Activated T-cell treated with anti-CD3 and anti-CD28 coated beads, Interleukin-2, amount 50 U/mL, for 24 hours (primary cell): Measurements from ENCODE around the gene PBX1.

Experiments
- DNase-seq: peaks from one replicate; pipeline ENCODE4 v3.0.0-alpha.2; 2020
- H3K27ac Mint-ChIP-seq: 2 replicates; pipeline ENCODE4 v1.8.0; 2020; ENCODE audit warnings: mild to moderate bottlenecking, mixed read lengths
- H3K27me3 Mint-ChIP-seq: 2 replicates; pipeline ENCODE4 v1.8.0; 2020; ENCODE audit warnings: mixed read lengths
- H3K36me3 Mint-ChIP-seq: 2 replicates; pipeline ENCODE4 v1.8.0; 2020; ENCODE audit warnings: low read depth, mixed read lengths
- H3K4me1 Mint-ChIP-seq: 2 replicates; pipeline ENCODE4 v1.8.0; 2020; ENCODE audit warnings: low read depth, mixed read lengths
- H3K4me3 Mint-ChIP-seq: 2 replicates; pipeline ENCODE4 v1.8.0; 2020; ENCODE audit warnings: mild to moderate bottlenecking, moderate library complexity, mixed read lengths
- H3K9me3 Mint-ChIP-seq: 2 replicates; pipeline ENCODE4 v1.8.0; 2020; ENCODE audit warnings: mixed read lengths

PBX1 gene

GRCh38 chr1:164702664-164703063 is 143.7 kb downstream of the PBX1 start:
- no peak for DNase-seq
- no peaks in the 10 kb centered on the region for H3K4me1 Mint-ChIP-seq
- H3K36me3 Mint-ChIP-seq: no peaks in the 10 kb centered on the region
- H3K4me3 Mint-ChIP-seq: no peak overlapping the region
- no peaks in the 10 kb centered on the region for H3K27me3 Mint-ChIP-seq
- H3K9me3 Mint-ChIP-seq: no peaks in the 10 kb centered on the region
- no peak overlapping the region for H3K27ac Mint-ChIP-seq

- Mint-ChIP-seq H3K36me3 (no peaks in the 10 kb centered on the region), H3K4me1 (no peaks in the 10 kb centered on the region), H3K27me3 (no peaks in the 10 kb centered on the region), H3K4me3 (no peak overlapping the region), H3K27ac (no peak overlapping the region), H3K9me3 (no peaks in the 10 kb centered on the region)
- no peak for DNase-seq
Measured at GRCh38 chr1:164703463-164703862, 144.5 kb downstream of the PBX1 start.

GRCh38 chr1:164703960-164704411 is 145.0 kb downstream of the PBX1 start:
- Mint-ChIP-seq H3K4me3 (no peak overlapping the region), H3K9me3 (no peaks in the 10 kb centered on the region), H3K27me3 (no peaks in the 10 kb centered on the region), H3K36me3 (no peaks in the 10 kb centered on the region), H3K4me1 (no peaks in the 10 kb centered on the region), H3K27ac (no peak overlapping the region)
- no peak for DNase-seq

- H3K27ac Mint-ChIP-seq: no peak overlapping the region
- no peaks in the 10 kb centered on the region for H3K36me3 Mint-ChIP-seq
- H3K4me3 Mint-ChIP-seq: no peak overlapping the region
- no peaks in the 10 kb centered on the region for H3K9me3 Mint-ChIP-seq
- no peak for DNase-seq
- no peaks in the 10 kb centered on the region for H3K4me1 Mint-ChIP-seq
- no peaks in the 10 kb centered on the region for H3K27me3 Mint-ChIP-seq
Measured at GRCh38 chr1:164704954-164705353, 146.0 kb downstream of the PBX1 start.

- no peak overlapping the region for H3K4me3 Mint-ChIP-seq
- H3K9me3 Mint-ChIP-seq: no peaks in the 10 kb centered on the region
- no peak overlapping the region for H3K27ac Mint-ChIP-seq
- H3K4me1 Mint-ChIP-seq: no peaks in the 10 kb centered on the region
- DNase-seq: no peak
- no peaks in the 10 kb centered on the region for H3K27me3 Mint-ChIP-seq
- H3K36me3 Mint-ChIP-seq: no peaks in the 10 kb centered on the region
Measured at GRCh38 chr1:164706606-164706987, 147.6 kb downstream of the PBX1 start.

GRCh38 chr1:164707868-164708331 is 148.9 kb downstream of the PBX1 start:
- H3K4me1 Mint-ChIP-seq: no peaks in the 10 kb centered on the region
- H3K27me3 Mint-ChIP-seq: peaks cover 4% of the 10 kb centered on the region
- no peak overlapping the region for H3K27ac Mint-ChIP-seq
- no peak overlapping the region for H3K4me3 Mint-ChIP-seq
- DNase-seq: no peak
- no peaks in the 10 kb centered on the region for H3K9me3 Mint-ChIP-seq
- no peaks in the 10 kb centered on the region for H3K36me3 Mint-ChIP-seq

- Mint-ChIP-seq H3K27ac (no peak overlapping the region), H3K4me1 (no peaks in the 10 kb centered on the region)
Measured at GRCh38 chr1:164708596-164708995, 149.6 kb downstream of the PBX1 start.

GRCh38 chr1:164709126-164709525 is 150.1 kb downstream of the PBX1 start:
- Mint-ChIP-seq H3K27ac (no peak overlapping the region), H3K27me3 (peaks cover 4% of the 10 kb centered on the region), H3K9me3 (no peaks in the 10 kb centered on the region), H3K4me1 (no peaks in the 10 kb centered on the region), H3K4me3 (no peak overlapping the region), H3K36me3 (no peaks in the 10 kb centered on the region)
- DNase-seq: no peak

More at GRCh38 chr1:164708596-164708995, 149.6 kb downstream of the PBX1 start:
- peaks cover 4% of the 10 kb centered on the region for H3K27me3 Mint-ChIP-seq
- H3K4me3 Mint-ChIP-seq: no peak overlapping the region
- H3K36me3 Mint-ChIP-seq: no peaks in the 10 kb centered on the region
- H3K9me3 Mint-ChIP-seq: no peaks in the 10 kb centered on the region
- no peak for DNase-seq

GRCh38 chr1:164709541-164710278 is 150.7 kb downstream of the PBX1 start:
- H3K4me1 Mint-ChIP-seq: no peaks in the 10 kb centered on the region
- no peak overlapping the region for H3K27ac Mint-ChIP-seq
- H3K27me3 Mint-ChIP-seq: peaks cover 4% of the 10 kb centered on the region
- DNase-seq: no peak
- H3K4me3 Mint-ChIP-seq: no peak overlapping the region
- H3K36me3 Mint-ChIP-seq: no peaks in the 10 kb centered on the region
- no peaks in the 10 kb centered on the region for H3K9me3 Mint-ChIP-seq

- peaks cover 3% of the 10 kb centered on the region for H3K4me1 Mint-ChIP-seq
- peaks cover 4% of the 10 kb centered on the region for H3K27me3 Mint-ChIP-seq
- H3K36me3 Mint-ChIP-seq: no peaks in the 10 kb centered on the region
- no peak overlapping the region for H3K27ac Mint-ChIP-seq
- no peak overlapping the region for H3K4me3 Mint-ChIP-seq
- H3K9me3 Mint-ChIP-seq: no peaks in the 10 kb centered on the region
- DNase-seq: no peak
Measured at GRCh38 chr1:164712131-164713036, 153.4 kb downstream of the PBX1 start.

GRCh38 chr1:164713456-164714207 is 154.6 kb downstream of the PBX1 start:
- H3K4me3 Mint-ChIP-seq: no peak overlapping the region
- no peak for DNase-seq
- no peaks in the 10 kb centered on the region for H3K9me3 Mint-ChIP-seq
- peaks cover 3% of the 10 kb centered on the region for H3K4me1 Mint-ChIP-seq
- H3K27me3 Mint-ChIP-seq: peaks cover 4% of the 10 kb centered on the region
- no peaks in the 10 kb centered on the region for H3K36me3 Mint-ChIP-seq
- no peak overlapping the region for H3K27ac Mint-ChIP-seq

GRCh38 chr1:164716992-164717703 is 158.2 kb downstream of the PBX1 start:
- Mint-ChIP-seq H3K36me3 (no peaks in the 10 kb centered on the region), H3K27ac (no peak overlapping the region), H3K9me3 (no peaks in the 10 kb centered on the region), H3K27me3 (peaks cover 7% of the 10 kb centered on the region), H3K4me1 (peaks cover 11% of the 10 kb centered on the region), H3K4me3 (no peak overlapping the region)
- no peak for DNase-seq

GRCh38 chr1:164718821-164719220 is 159.8 kb downstream of the PBX1 start:
- Mint-ChIP-seq H3K9me3 (no peaks in the 10 kb centered on the region), H3K27ac (no peak overlapping the region), H3K4me3 (no peak overlapping the region), H3K4me1 (peaks cover 11% of the 10 kb centered on the region), H3K27me3 (peaks cover 4% of the 10 kb centered on the region), H3K36me3 (no peaks in the 10 kb centered on the region)
- no peak for DNase-seq
